GM21576 (cell line): ENCODE measurements around the gene MEG3.

Source experiments
- ATAC-seq: cut with Tn5 transposase; IDR thresholded peaks from one replicate; pipeline ENCODE4 v1.9.1; 2021; ENCODE audit warnings: mild to moderate bottlenecking, moderate library complexity; ENCODE audit not compliant: unreplicated experiment

MEG3 gene

DNA sequence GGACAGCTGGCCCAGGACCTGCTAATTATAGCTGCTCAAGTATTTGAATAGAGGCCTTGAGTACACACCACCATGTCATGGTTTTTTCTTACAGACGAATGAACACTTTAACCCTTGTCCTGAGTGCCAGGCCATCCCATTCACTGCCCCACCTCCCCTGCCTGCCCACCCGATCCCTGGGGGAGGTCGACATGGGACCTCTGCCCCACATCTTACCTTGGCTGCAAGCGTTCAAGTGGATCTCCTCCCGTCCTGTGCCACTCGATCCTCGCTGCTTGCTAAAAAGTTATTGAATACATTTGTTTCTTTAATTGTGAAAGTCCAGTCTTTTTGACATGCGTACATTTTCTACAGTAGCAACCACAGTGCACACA lies 67.3 kb downstream of the MEG3 start:
- ATAC-seq = no peak

- ATAC-seq = no peak
Observed at GRCh38 chr14:100893760-100894159, 67.8 kb downstream of the MEG3 start.

DNA sequence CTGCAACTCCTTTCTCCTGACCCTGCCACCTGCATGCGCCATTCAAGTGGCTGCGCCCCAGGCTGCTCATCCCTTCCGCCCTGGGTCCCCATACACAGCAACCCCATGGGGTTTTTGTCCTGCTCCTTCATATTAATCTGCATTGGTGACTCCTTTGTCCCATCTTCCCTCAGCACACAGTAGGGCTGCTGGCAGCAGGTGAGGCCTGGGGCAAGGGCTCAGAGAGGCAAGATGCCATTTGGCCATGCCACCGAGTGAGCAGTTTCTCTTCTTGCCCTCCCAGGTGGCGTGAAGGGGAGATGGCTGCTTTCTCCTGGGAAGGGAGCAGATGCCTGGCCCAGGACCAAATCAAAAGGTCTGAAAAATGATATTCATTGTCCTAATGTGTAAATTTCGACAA lies 68.5 kb downstream of the MEG3 start:
- ATAC-seq = no peak

DNA sequence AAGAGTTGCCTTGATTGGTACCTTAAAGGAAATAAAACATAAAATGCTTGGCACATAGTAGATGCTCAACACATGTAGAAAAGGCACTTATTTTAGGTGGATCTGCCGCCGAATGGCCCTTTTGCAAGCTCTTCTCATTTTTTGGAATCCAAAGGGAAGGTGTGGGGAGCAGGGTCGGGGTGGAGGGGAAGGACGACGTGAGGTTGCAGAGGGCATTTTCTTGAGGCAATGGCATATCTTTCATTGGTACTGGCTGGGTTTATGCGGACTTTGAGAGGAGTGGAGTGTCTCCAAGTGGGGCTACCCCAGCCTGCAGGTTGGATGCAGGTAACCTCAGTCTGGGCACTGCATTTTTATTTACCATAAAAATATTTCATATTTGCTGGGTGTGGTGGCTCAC lies 69.5 kb downstream of the MEG3 start:
- no peak for ATAC-seq

DNA sequence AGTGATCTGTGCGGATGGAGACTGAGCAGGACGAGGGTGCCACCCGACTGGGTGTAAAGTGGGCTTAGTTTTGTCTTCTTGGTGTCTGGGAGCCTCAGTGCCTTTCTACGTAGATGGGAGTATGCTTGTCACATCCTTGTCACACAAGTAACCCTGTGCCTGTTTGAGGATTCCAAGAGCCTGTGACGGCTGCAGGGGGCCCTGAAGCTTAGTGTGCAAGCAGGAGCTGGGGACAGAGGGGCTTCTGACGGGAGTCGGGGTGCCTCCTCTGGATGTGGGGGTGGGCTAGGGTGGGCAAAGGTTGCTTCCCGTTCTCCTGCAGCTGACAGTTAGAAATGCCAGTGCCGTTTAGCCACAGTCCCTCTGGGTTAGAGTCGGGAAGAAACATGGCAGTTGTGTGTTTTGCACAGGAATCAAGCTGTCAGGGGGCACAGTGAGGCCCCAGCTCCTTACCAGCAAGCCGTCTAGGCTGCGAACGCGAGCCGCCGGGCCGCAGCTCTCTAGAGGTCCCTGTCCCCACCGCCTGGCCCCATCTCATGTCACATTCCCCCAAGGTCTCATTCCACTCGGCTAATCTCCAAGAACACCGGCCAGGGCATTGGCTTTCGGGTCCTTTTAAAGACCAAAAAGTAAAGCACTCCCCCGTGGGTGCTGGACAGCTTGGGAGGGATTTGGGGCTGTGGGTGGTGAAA lies 70.6 kb downstream of the MEG3 start:
- ATAC-seq = no peak

DNA sequence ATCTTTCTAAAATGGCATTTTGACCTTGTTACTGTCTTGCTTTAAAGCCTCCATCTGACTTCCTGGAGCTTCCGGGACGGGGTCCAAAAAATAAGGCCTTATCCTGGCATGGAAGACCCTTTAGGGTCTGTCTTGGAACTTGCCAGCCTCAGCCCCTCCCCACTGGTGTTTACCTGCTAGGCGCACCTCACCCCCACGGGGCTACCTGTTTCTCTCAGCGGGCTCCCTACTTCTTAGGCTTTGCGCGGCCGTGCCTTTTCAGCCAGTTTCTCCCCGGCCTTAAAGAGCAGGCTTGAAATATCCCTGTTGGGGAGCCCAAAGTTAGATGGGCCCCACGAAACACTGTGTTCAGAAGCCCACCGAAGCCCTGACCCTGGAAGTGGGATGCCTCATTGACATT lies 72.5 kb downstream of the MEG3 start:
- ATAC-seq = no peak

DNA sequence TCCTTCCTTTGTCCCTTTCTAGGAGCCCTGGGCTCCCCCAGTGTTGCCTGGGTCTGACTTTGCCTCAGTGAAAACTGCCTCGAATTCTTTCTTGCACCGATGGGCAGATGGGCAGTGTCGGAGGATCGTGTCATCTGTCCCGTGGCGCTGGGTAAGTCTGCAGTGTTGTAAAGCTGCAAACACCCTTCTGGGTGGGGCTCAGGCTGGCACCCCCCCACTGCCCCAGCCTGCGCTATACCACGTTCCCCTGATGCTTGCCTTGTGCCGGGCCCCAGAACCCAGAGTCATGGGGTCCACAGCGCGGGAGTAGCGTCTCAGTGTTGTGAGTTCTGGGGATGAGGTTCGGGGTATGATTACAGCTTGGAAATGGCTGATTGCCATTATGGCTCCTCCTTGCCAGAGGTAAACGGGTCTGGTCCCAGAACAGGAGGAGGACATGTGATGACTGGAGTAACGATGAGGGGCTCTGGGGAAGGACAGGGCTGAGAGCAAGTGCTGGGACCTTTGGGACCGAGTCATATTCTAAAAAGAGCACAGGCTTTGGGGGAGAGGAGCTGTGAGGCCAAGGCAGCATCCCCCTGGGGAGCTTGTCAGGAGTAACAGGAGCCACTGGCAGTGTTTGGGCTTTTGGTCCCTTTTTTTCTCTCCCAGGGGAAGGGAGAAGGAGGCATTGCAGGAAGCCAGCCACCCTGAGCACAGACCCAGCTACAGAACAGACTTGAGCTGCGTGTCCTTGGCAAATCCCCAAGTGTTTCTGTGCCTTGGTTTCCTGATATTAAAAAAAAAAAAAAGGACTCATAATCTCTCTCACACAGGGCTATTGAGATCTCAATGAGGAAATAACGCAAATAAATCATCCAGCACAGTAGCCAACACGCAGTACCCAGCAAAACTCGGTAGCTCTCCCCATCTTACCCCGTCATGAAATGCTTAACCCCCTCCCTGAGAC lies 73.3 kb downstream of the MEG3 start:
- no peak for ATAC-seq

DNA sequence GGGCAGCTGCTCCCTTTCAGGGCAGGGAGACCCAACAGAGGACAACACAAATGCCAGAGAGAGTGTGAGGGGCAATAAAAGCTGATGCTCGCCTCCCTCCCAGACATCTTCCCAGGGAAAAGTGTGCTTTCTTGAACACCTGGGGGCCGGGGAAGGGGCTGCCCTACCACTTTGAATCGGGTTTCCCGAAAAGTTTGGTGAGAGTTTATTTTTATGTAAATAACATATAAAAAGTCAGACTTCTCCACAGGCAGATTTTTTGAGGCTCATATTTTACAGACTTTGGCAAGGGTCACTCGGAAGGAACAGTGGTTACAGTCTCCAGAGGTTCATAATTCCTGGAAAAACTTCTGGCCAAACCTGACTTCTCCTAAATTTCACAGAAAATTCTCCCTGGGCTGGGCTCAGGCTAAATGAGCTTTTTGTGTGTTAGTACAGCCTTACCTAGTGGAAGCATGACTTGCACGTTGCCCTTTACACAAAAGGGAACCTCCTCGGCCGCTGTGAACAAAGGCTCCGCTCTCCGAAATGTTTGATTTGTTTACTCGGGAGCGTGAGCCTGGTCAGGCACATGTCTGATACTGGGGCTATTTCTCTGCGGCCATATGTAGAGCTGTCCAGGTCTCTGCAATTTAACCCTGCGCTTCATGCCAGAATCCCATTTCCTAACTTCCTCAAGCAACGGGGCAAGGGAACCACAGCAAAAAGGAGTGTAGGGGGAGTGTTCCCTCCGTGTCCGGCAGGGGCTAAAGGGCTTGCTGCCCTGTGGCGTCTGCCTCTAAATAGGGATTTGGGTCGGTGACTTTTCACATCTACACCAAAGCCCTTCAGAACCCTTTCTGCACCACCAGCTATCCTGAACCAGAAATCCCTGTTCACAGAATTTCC lies 74.2 kb downstream of the MEG3 start:
- ATAC-seq = no peak

- ATAC-seq = no peak
Observed at GRCh38 chr14:100900837-100901390, 75.0 kb downstream of the MEG3 start.

DNA sequence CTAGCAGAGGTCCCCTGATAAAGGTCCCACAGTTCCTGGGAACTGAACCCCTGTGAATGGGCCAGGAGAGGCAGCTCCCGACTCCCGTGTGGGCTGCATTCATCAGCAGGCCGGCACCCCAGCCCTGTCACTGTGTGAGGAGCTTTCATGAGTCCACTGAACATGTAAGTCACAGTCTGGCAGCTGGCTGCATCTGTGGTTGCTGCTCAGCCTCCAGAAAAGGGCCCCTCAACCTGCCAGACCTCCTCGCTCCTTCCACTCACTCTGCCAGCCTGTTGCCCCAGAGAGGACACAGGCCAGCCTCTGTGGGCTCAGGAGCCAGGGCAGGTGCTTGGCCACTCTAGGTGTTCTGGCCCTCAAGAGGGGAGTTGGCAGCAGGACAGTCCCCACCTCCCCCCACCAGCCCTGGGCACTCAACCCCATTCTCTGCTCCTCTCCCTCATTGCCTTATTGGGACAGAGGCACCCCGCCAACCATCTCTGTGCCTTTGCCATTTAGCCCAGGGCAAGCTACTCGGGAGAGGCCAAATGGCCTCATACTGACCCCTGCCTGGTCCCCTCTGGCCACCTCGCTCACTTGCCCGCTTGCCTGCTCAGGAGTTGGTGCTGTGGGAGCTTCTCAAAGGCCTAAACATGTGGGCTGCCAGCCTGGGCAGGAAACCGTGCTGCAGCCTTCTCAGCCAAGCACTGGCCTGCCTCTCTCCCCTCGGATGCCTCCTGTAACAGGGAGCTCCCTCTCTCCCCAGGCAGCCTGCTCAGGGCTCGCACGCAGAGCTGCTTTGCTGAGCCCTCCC lies 75.7 kb downstream of the MEG3 start:
- no peak for ATAC-seq

DNA sequence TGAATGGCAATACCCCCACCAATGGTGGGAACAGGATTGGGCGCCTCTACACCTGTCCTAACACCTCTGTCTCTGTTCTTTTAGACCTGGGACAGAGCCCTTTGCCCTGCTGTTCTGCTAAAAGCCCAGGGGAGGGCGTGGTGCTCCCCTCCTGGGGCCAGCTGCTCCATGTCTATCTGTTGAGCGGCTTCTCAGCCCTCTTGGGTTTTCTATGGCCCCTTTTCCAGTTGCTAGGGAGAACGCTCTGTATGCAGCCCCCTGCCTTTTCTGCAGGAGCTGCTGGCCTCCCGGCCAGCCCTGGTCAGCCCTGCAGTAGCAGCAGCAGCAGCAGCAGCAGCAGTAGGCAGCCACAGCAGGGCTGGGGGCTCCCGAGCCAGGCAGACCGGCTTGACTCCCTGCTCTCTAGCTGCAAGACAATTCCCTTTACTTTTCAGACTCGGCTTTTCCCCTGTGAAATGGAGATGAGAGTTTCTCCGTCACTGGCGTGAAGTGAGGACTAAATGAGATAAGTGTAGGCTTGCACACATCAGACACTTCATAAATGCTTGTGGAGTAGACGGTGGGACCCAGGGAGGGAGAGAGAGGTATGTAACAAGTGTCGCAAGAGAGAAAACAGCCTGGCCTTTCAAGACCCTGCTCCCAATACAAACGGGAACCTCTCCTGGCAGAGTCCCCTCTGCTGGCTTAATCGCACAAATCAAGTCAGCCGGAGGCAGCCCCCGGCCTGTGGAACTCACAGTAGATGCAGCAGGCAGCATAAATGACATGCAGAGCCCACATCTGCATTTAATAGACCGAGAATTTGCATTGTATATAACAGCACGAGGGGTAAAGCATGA lies 76.6 kb downstream of the MEG3 start:
- ATAC-seq = no peak

GRCh38 chr14:100903134-100903468 lies 77.2 kb downstream of the MEG3 start:
- ATAC-seq = no peak

GRCh38 chr14:100903672-100904185 lies 77.8 kb downstream of the MEG3 start, which contains the start of gene RTL1:
TSS of gene RTL1 (minus strand) at chr14:100903722. CDS start at chr14:100884788, 18,934 bp downstream.
- ATAC-seq = no peak

GRCh38 chr14:100904307-100905087 lies 78.6 kb downstream of the MEG3 start:
- no peak for ATAC-seq

- ATAC-seq = no peak
Observed at GRCh38 chr14:100905166-100905565, 79.2 kb downstream of the MEG3 start.

- no peak for ATAC-seq
Observed at GRCh38 chr14:100906420-100906819, 80.5 kb downstream of the MEG3 start.

DNA sequence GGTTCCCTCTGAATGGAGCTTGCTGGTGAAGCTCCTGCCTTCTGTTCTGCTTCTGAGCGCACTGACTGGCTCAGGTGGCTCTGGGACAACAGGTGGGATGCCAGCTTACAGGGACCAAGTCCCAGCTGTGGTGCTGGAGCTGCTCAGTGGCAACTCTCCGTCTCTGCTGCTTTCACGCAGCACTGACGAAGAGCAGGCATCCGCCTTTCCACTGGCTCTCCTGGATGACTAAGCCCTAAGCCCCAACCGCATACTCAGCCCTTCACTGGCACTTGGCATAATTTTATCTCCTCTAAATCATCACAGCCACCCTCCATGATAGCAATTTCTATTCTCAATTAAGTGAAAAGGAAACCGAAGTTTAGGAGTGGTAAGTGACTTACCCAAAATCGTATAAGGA lies 81.3 kb downstream of the MEG3 start:
- ATAC-seq = no peak

DNA sequence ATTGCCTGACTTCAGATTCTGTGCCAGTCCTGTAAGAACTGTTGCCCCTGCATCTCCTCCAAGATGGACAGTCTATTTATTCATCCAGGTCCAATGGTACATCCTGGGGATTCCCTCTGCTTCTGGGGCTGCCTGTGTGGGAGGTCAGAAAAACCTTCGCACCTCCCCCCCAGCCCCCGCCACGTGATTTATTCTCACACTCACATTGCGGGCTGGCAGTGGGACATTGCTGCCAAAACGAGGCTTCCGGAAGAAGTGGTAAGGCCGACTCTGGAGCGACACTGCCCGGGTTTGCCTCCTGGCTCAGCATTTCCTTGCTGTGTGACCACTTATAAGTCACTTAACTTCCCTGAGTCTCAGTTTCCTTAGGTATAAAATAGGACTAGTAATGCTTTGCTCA lies 83.5 kb downstream of the MEG3 start:
- ATAC-seq = no peak
